ENCODE data around the gene MAX. TPM values are rescaled to one million over a fixed set of nuclear protein-coding genes. Genes with fewer than 3 reads are reported as not detected.

The MAX gene
- total and polyA plus RNA-seq, 2 of the 8 experiments (the other 6 are each of a cell fraction or from before 2014, with no cell fraction given) = 36.9 to 65.1 TPM

- no peak overlapping the region for H3K4me3 ChIP-seq (ENCODE audit: extremely low read depth in 1 of 4, insufficient read depth in 2 of 4, low read depth in 3 of 4, low read length in 4 of 4)
- H3K18ac ChIP-seq (ENCODE audit: extremely low read depth, low read length) = no peak overlapping the region
- H2BK15ac ChIP-seq (ENCODE audit: low read length) = no peak overlapping the region
- no peak overlapping the region for H3K9ac ChIP-seq (replicated peaks in 1 of 4; ENCODE audit: extremely low read depth in 1 of 4, low read depth in 3 of 4, low read length in 3 of 4)
- H3K56ac ChIP-seq (replicated peaks; ENCODE audit: insufficient read length, low read depth, low read length) = no peak overlapping the region
- H2BK12ac ChIP-seq (ENCODE audit: low read depth, low read length) = no peak overlapping the region
- WGBS, 2 experiments (ENCODE audit: extremely low coverage in 1 of 2, insufficient coverage in 1 of 2, insufficient read length in 1 of 2, insufficient replicate concordance in 2 of 2, low coverage in 1 of 2, low lambda C conversion rate in 2 of 2, missing lambda C conversion rate in 1 of 2) = 77% methylated on average over 4 of the region's 5 CpGs; no CpG with 5 or more reads in 1 of the 2 experiments
- FAIRE-seq (no peak), DNase-seq (ENCODE audit: low read depth in 1 of 2, low spot score in 2 of 2) (no peak)
- H3K27ac ChIP-seq (ENCODE audit: low read depth, low read length) = no peak overlapping the region
- no peaks in the 10 kb centered on the region for H3K23me2 ChIP-seq (ENCODE audit: low read depth, low read length)
- H4K20me1 ChIP-seq (replicated peaks in 1 of 2; ENCODE audit: control insufficient read depth in 1 of 2, insufficient read depth in 2 of 2, low read length in 2 of 2) = no peaks in the 10 kb centered on the region
- H2AFZ ChIP-seq (ENCODE audit: low read length) = no peak overlapping the region
- no peaks in the 10 kb centered on the region for H3K79me2 ChIP-seq (ENCODE audit: control insufficient read depth in 1 of 2, insufficient read depth in 2 of 2, low read length in 2 of 2)
- no peak overlapping the region for H2BK20ac ChIP-seq (ENCODE audit: low read length)
- H2AK5ac ChIP-seq (ENCODE audit: low read depth, low read length) = no peak overlapping the region
- no peaks in the 10 kb centered on the region for H3K79me1 ChIP-seq (ENCODE audit: low read depth, low read length)
- POLR2A ChIA-PET (ENCODE audit: partially characterized antibody) = interaction anchor here (0.5 kb wide), 1 partner anchor 17 kb away, joined by 4 read pairs; no protein-coding TSS in a partner anchor
- H2BK120ac ChIP-seq (replicated peaks; ENCODE audit: low read depth, low read length) = no peak overlapping the region
- H3K23ac ChIP-seq (ENCODE audit: insufficient read length) = no peak overlapping the region
- no peak overlapping the region for H4K91ac ChIP-seq (replicated peaks; ENCODE audit: insufficient read length, low read length)
- H2BK5ac ChIP-seq (ENCODE audit: low read depth, low read length) = no peak overlapping the region
- H3K4me2 ChIP-seq (ENCODE audit: insufficient read depth in 1 of 2, low read depth in 2 of 2, low read length in 2 of 2) = no peak overlapping the region
- no peaks in the 10 kb centered on the region for H3K9me3 ChIP-seq (ENCODE audit: insufficient read depth in 2 of 2, low read depth in 1 of 2, low read length in 1 of 2)
- H4K8ac ChIP-seq (ENCODE audit: extremely low read depth, insufficient read depth, low read length) = no peak overlapping the region
- CTCF ChIA-PET (ENCODE audit: partially characterized antibody) = no interaction called here
- no peak overlapping the region for H3K4ac ChIP-seq (replicated peaks; ENCODE audit: insufficient read length, low read depth, low read length)
- H3K36me3 ChIP-seq (ENCODE audit: control insufficient read depth in 2 of 4, insufficient read depth in 4 of 4, low read length in 3 of 4) = no peaks in the 10 kb centered on the region
- H3K27me3 ChIP-seq (replicated peaks in 1 of 4; ENCODE audit: control insufficient read depth in 3 of 4, extremely low read depth in 1 of 4, insufficient read depth in 3 of 4, low read length in 3 of 4) = peaks cover 0 to 1% (median 0%) of the 10 kb centered on the region in 4 experiments; a peak in 1 of 7 replicates
- H4K5ac ChIP-seq (ENCODE audit: insufficient read length, low read depth, low read length) = no peak overlapping the region
- H3K14ac ChIP-seq (ENCODE audit: insufficient read length) = no peak overlapping the region
- H3K4me1 ChIP-seq (replicated peaks in 1 of 4; ENCODE audit: control insufficient read depth in 3 of 4, insufficient read depth in 4 of 4, low read length in 3 of 4) = no peaks in the 10 kb centered on the region; a peak in 2 of 7 replicates
- TF ChIP-seq SUZ12 (IDR thresholded peaks at IDR 0.05; ENCODE audit: low read length) (no peak), TAF7 (optimal IDR thresholded peaks at IDR 0.05; ENCODE audit: borderline replicate concordance, low read depth, low read length) (no peak), CHD2 (IDR thresholded peaks at IDR 0.05; ENCODE audit: low read length) (no peak), RNF2 (IDR thresholded peaks at IDR 0.05; ENCODE audit: borderline replicate concordance, low read depth, low read length, missing control alignments, poor library complexity, severe bottlenecking) (no peak), SP4 (IDR thresholded peaks at IDR 0.05; ENCODE audit: low read length) (no peak), CBX8 (IDR thresholded peaks at IDR 0.05; ENCODE audit: borderline replicate concordance, low read depth, low read length) (no peak), KDM1A (IDR thresholded peaks at IDR 0.05; ENCODE audit: borderline replicate concordance, low read length) (no peak), YY1 (IDR thresholded peaks at IDR 0.05; ENCODE audit: low read depth, low read length) (no peak), BRCA1 (IDR thresholded peaks at IDR 0.05; ENCODE audit: low read depth, low read length) (no peak), RFX5 (IDR thresholded peaks at IDR 0.05; ENCODE audit: borderline replicate concordance, low read depth, low read length) (no peak), JUND (IDR thresholded peaks at IDR 0.05; ENCODE audit: low read length) (no peak)
- TF ChIP-seq, protein P1, sequence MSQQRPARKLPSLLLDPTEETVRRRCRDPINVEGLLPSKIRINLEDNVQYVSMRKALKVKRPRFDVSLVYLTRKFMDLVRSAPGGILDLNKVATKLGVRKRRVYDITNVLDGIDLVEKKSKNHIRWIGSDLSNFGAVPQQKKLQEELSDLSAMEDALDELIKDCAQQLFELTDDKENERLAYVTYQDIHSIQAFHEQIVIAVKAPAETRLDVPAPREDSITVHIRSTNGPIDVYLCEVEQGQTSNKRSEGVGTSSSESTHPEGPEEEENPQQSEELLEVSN (IDR thresholded peaks at IDR 0.05) = no peak
Measured at GRCh38 chr14:65141523-65141922, 39.2 kb upstream of the MAX start.
